ENCODE measurements around the gene POTEF. TPM values are rescaled to one million over a fixed set of nuclear protein-coding genes. Genes with fewer than 3 reads are reported as not detected.
"Not testable (repeated sequence)": the region's sequence is repeated elsewhere in the genome, so short reads cannot be mapped to it uniquely, and the experiment has no call there.

The POTEF gene
- polyA plus RNA-seq, 2 of the 4 experiments (the other 2 are of a cell fraction), result 0.06 TPM; not detected in 1

- TF ChIP-seq PHF8 (IDR thresholded peaks at IDR 0.05; ENCODE audit: borderline replicate concordance, low read depth) (no peak), JUN (IDR thresholded peaks at IDR 0.05) (no peak), MAFK (IDR thresholded peaks at IDR 0.05; ENCODE audit: partially characterized antibody) (no peak)
Observed at GRCh38 chr2:130165293-130166016, 36.4 kb upstream of the POTEF start (continued).

- no peak overlapping the region for H3K27ac ChIP-seq
- DNase-seq (ENCODE audit: low read depth in 1 of 2, low spot score in 1 of 2) (no peak), ATAC-seq (no peak), FAIRE-seq (no peak)
- no peak for TF ChIP-seq EHF (CRISPR knock-in tag; IDR thresholded peaks at IDR 0.05)
- no peak for TF ChIP-seq MAZ (IDR thresholded peaks at IDR 0.05; ENCODE audit: borderline replicate concordance, low read depth, low read length)
- TF ChIP-seq MAFK (IDR thresholded peaks at IDR 0.05; ENCODE audit: partially characterized antibody), result no peak
- no peak for TF ChIP-seq HOXA7 (CRISPR knock-in tag; IDR thresholded peaks at IDR 0.05)
- TF ChIP-seq RFX5 (IDR thresholded peaks at IDR 0.05), result no peak
- TF ChIP-seq RNF2 (IDR thresholded peaks at IDR 0.05; ENCODE audit: borderline replicate concordance, low read depth), result no peak
- no peak for TF ChIP-seq HOXB5 (CRISPR knock-in tag; IDR thresholded peaks at IDR 0.05)
- TF ChIP-seq SMC3 (IDR thresholded peaks at IDR 0.05), result no peak
- no peak for TF ChIP-seq JUN (IDR thresholded peaks at IDR 0.05)
- TF ChIP-seq E2F6 (IDR thresholded peaks at IDR 0.05; ENCODE audit: borderline replicate concordance, low read depth), result no peak
- no peak for TF ChIP-seq PHF8 (IDR thresholded peaks at IDR 0.05; ENCODE audit: borderline replicate concordance, low read depth)
- no peak for TF ChIP-seq KDM1A (IDR thresholded peaks at IDR 0.05; ENCODE audit: low read depth)
- no peak for TF ChIP-seq TP53 (CRISPR knock-in tag; IDR thresholded peaks at IDR 0.05)
- no peak for TF ChIP-seq ZFP36 (IDR thresholded peaks at IDR 0.05; ENCODE audit: borderline replicate concordance, partially characterized antibody)
- TF ChIP-seq ZC3H11A (IDR thresholded peaks at IDR 0.05), result no peak
- TF ChIP-seq BCL3 (IDR thresholded peaks at IDR 0.05), result no peak
- ChIA-PET POLR2A (no interaction called here), CTCF (interaction anchor here (0.6 kb wide), 1 partner anchor 170 kb away, joined by 3 read pairs; no protein-coding TSS in a partner anchor)
- 97% methylated on average over 6 of the region's 9 CpGs for WGBS (ENCODE audit: missing lambda C conversion rate)
- H3K4me1 ChIP-seq, result no peaks in the 10 kb centered on the region
- H3K4me2 ChIP-seq, result no peak overlapping the region
- no peaks in the 10 kb centered on the region for H3K9me3 ChIP-seq
- H3K4me3 ChIP-seq, result no peak overlapping the region
Observed at GRCh38 chr2:130162968-130163367, 33.9 kb upstream of the POTEF start.

- H3K4me1 ChIP-seq; H3K9me3 ChIP-seq; ATAC-seq; H3K4me3 ChIP-seq; H3K27ac ChIP-seq; H3K4me2 ChIP-seq; CTCF ChIA-PET; FAIRE-seq; DNase-seq (ENCODE audit: low read depth in 1 of 2, low spot score in 1 of 2); POLR2A ChIA-PET: not testable (repeated sequence)
- WGBS (ENCODE audit: missing lambda C conversion rate), result 92% methylated on average over 6 of the region's 7 CpGs
Observed at GRCh38 chr2:130162486-130162885, 33.5 kb upstream of the POTEF start.

- peak in 1 of 2 experiments; percentile 49; a peak in 3 of 6 replicates for ATAC-seq
- whole genome bisulfite sequencing (ENCODE audit: missing lambda C conversion rate), result 87% methylated on average over 23 of the region's 25 CpGs
- H3K4me3 ChIP-seq; H3K4me1 ChIP-seq; H3K27ac ChIP-seq; POLR2A ChIA-PET; DNase-seq (ENCODE audit: low read depth in 1 of 2, low spot score in 1 of 2); H3K4me2 ChIP-seq; CTCF ChIA-PET; H3K9me3 ChIP-seq; FAIRE-seq: not testable (repeated sequence)
Observed at GRCh38 chr2:130160838-130161705, 32.0 kb upstream of the POTEF start.

All from A549 (cell line).